ENCODE data around the gene OR2F2. TPM values are rescaled to one million over a fixed set of nuclear protein-coding genes. Genes with fewer than 3 reads are reported as not detected.
A peak's percentile ranks its signal among the peaks of the same experiment; 100 is the strongest.

Gene OR2F2
- total RNA-seq, 2 donors from 2014 or later = not detected

DNA sequence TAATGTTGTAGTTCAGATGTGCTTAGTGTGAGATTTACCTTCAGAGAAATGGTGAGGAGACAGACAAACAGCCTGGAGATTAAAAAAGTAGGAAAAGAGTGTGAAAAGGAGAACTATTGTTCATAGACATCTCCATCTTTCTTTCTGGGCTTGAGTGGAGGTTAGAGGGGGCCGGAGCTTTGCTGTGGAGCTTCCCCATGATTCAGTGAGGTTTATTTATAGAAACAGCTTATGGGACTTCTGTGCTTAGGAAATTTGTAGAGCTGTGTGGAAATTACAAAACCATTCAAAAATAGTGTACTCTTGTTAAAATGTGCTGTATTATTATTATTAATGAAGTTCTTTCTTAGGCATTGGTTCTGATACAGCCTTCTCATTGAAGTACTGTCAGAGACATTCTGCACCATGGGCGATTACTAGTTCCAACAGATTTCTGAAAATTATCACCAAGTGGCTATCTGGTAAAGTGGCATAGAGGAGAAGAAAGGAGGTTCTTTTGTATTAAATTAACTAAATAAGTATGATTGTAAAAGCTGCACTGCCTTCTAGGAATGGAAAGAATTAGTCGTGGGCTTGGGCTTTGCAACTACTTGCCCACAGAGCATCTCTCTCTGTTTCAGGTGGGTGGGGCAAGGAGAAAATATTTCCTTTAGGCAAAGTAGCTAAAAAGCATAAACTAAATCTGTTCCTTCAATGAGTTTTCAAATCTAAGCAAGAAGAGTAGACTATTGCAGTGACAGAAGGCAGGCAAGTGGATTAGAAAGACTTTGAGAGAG, 24.4 kb upstream of the OR2F2 start:
- intact Hi-C loops (cut with DNase I) = no loop called here

DNA sequence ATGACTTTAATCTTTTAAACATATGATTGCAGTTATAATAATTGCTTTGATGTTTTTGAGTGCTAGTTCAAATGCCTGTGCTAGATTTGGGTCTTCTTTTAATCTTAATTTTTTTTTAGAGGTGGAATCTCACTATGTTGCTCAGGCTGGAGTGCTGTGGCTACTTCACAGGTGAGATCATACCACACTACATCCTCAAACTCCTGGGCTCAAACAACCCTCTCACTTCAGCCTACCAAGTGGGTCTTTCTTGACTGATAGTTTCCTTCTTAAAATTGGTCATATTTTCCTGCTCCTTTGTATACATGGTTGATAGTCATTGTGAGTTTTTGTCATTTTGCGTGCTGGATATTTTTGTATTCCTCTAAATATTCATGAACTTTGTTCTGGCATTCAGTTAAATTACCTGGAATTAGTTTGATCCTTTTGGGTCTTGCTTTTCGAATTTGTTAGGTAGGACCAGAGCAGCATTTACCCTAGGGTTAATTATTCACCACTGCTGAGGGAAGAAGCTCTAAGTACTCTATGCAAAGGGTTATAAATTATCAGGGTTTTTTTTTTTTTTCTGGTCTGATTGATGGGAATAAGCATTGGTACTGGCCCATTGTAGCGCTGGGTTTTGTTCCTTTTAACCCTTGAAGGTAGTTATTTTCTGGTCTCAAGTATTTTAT, 21.0 kb upstream of the OR2F2 start:
- intact Hi-C loops (cut with DNase I) = no loop called here
- DNase-seq = no peak
- no peak for ATAC-seq

More for the DNA sequence above, 24.4 kb upstream of the OR2F2 start:
- ATAC-seq = no peak
- no peak for DNase-seq

DNA sequence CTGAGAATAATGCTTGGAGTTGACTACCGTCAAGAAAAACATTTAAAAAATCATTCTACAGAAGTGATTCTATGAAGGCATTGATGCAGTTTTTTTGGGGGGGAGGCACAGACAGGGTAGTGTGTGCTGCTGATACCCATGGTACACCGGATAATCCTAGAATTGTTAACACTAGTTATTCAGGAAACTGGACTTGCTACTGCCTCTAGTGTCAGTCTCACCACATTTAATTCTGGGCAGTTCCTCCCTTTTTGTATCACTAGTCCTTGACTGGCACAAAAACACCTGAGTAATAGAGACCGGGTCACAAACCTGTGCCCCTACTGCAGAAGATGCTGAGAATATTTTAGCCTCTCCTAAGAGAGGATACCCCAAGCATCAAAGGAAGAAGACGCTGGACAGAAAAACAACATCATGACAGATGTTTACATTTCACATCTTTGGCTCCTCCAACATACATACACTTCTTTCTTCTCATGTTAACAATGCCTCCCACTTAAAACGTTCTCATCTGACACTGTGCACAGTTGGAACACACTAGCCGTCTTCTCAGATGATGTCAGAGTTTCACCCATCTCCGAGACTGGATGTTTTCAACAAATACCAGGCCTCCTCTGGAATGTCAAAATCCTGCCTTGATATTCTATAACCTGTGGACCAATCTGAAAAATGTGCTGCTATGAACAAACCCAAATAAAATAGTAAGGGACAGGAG, 19.9 kb upstream of the OR2F2 start:
- no peak for DNase-seq
- intact Hi-C loops (cut with DNase I) = no loop called here
- no peak for ATAC-seq

DNA sequence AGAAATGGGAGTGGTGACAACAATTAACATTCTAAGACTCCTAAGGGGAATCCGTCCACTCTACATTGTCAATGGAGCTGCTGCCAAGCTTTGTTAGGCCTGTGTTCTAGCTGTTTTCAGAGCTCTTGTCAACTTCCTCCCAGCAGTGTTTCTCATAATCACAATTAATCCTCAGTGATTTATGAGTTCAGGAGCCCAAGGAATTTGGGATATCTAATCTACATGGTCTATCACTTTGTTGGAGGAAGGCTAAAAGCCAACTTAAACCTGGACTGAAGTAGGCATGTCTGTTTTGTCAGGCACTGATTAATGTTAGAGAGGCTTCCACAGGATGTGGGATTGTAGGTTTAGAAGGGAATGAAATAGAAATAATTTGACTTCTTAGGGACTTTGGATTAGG, 10.2 kb upstream of the OR2F2 start:
- intact Hi-C loops (cut with DNase I) = no loop called here

DNA sequence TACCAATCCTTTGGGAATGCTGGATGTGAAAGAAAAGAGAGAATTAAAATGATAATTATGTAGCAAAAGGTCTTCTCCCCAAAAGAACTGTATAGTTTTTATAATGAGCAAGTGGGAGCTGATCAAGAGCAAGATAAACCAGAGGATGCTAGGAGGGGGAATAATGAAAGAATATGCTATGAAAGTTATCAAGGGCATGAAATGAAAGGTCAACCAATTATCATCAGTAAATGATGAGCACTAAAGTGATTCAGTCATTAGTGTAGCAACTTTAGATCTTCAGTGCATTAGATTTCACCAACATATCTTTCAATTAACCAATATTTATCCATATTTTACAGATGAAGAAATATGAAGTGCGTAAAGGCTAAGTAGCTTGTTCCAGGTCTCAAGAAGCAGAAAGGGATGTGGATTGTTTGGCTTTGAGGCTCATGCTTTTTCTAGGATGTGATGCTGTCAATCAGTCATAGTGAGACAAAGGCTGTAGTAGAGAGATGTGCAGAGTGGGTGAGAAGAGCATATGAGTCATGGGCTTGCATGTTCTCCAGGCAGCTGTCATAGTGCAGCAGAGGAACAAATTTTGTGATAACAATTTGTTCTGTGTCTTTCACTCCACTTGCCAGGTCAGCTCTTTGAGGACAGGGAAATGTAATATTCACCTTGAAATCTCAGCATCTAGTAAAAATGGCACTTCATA, 5.7 kb upstream of the OR2F2 start:
- ATAC-seq = peak in 1 of 2 donors; percentile 55
- intact Hi-C loops (cut with DNase I) = no loop called here
- DNase-seq = no peak

More for the DNA sequence above, 10.2 kb upstream of the OR2F2 start:
- no peak for ATAC-seq
- DNase-seq = no peak

DNA sequence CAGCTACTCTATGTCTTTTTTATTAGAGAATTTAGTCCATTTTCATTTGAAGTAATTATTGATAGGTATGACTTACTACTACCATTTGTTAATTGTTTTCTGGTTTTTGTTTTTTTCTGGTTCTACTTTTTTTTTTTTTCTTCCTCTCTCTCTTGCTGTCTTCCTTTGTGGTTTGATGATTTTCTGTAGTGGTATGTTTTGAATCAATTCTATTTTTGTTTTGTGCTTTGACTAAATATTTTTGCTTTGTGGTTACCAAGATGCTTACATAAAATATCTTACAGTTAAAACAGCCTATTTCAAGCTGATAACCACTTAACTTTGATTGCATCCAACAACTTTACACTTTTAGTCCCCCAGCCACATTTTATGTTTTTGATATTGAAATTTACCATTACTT, 3.3 kb upstream of the OR2F2 start:
- ATAC-seq (no peak), DNase-seq (no peak)
- intact Hi-C loops (cut with DNase I) = no loop called here

DNA sequence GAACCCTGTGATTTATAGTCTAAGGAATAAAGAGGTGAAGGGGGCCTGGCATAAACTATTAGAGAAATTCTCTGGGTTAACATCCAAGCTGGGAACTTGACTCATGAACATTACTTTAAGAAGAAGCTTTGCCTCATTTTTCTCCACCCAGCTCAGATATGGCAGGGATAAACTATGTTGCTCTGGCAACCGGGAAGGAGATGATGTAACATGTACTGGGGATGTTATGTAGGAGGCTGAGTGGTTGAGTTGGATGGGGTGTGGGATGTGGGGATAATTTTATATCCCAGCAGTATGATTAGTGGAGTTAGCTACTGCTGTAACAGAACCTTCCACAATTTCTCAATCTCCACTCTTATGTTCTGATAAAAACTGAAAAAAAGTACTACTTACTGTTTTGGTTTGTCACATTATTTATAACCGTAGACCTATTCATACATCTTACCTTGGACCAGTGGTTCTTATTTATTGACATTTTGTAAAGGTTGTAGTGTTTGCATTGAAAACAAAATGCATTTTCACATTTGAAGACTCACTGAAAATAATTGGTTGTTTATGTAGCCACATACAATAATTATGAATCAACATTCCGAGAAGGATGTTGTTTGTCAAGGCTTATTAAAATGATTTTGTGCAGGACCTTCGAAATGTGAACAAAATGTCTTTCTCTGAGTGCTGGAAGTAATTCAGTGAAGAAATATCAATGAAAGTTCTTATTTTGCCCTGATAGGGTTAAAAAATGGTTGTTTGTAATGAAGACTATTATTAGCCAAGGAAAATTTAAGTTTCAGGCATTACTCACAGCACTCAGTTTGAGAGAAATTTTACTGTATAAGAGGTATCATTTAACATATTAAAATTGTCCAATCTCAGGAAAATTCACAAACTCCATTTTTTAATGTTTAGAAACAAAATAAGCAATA, 1.3 kb downstream of the OR2F2 start:
- intact Hi-C loops (cut with DNase I) = no loop called here
- ATAC-seq (peak; percentile 50 to 98), DNase-seq (no peak)

DNA sequence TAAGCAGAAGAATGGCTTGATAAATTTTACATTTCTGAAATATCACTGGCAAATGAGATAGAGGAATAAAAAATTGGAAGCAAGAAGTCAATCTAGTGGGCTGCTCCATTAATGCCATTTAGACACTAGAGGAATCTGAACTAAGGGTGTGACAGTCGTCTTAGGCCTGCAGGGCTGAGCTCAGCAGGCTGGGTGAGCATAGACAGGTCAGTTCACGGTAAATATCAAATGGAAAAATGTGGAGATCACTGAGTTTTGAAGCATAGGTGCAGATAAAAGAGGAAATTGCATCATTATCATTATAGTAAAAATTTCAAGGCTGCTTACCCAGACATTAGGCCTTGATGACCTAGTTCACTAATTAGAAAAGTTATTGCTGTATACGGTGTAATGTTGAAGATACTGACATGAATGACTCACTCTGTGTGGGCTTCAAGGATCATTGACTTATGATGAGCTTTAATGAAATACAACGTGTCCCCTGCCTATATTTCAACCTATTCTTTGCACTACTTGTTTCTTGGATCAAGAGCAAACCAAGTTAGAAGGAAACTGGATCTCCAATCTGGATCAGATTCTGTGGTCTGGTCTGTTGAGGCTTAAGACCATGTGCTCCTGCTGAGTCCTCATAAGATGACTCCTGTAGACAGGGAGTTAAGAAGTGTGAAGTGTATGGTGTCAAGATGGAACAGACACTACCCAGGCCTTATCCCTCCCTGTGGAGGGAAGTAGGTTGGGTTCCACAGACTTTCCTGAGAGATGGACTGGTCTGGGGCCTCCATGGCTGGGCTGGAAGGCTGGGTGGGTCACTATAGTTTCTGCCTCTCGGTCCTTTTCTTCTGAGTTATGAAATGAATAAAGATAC, 3.6 kb downstream of the OR2F2 start:
- DNase-seq = no peak
- intact Hi-C loops (cut with DNase I) = no loop called here
- ATAC-seq = no peak

DNA sequence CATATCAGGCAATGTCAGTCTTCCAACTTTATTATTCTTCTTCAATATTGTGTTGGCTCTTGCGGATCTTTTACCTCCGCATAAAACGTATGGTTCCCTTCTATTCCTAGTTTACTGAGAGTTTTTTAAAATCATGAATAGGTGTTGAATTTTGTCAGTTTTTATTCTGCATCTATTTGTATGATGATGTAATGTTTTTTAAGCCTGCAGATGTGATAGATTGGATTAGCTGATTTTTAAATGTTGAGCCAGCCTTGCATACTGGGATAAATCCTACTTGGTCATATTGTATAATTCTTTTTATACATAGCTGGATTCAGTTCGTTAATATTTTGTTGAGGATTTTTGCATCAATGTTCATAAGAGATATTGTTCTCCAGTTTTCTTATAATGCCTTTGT, 10.4 kb downstream of the OR2F2 start:
- no peak for ATAC-seq
- intact Hi-C loops (cut with DNase I) = no loop called here

DNA sequence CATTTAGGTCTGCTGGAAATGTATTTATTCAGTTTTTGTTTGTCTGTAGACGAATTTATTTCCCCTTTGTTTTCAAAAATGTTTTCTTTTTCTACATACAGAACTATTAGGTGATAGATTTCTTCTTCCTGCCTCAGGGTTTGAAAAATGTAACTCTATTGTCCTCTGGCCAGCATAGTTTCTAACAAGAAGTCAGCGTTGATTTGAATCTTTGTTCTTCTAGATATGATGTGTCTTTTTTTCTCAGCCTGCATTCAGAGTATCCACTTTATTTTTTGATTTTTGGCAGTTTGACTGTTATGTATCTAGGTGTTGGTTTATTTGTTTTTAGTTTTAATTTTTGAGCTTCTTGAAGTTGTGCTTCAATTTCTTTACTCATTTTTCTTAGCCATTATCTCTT, 12.1 kb downstream of the OR2F2 start:
- intact Hi-C loops (cut with DNase I) = no loop called here
- no peak for DNase-seq
- no peak for ATAC-seq

More for the DNA sequence above, 10.4 kb downstream of the OR2F2 start:
- DNase-seq = no peak

DNA sequence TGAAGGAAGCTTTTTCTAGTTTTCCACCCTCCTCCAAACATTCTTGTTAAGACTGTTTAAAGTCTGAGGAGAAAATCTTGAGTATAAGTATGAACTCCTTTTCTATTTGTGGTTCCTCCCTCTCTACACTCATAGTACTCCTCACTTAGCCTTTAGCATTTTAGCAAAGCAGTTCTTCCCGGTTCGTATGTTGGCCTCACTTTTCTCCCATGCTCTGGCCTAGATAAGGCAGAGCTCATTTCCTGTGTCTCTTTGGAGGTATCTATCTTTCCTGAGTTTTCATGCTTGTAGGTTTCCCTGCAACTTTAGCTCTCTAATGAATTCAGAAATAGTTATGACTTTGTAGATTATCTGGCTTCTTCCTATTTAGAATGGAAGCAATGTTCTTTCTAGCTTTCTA, 13.7 kb downstream of the OR2F2 start:
- ATAC-seq = no peak
- no peak for DNase-seq
- intact Hi-C loops (cut with DNase I) = no loop called here

DNA sequence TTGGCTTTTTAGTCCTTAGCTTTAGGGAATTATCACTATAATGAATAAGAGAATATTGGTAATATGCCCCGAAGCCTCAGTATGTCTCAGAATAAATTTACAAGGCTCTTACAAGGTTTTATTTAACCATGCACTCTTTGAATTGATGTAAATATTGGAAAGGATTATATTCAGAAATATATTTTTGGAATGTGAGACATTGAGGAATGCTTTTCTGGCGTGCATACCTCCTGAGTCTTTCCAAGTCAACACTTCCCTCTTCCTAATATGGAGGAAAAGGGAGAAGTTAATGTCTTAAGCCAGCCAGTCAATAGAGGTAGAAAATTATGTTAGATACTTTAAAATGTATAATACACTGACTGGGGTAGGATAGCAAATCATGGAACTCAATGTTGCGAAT, 18.4 kb downstream of the OR2F2 start:
- intact Hi-C loops (cut with DNase I) = no loop called here
- no peak for DNase-seq
- ATAC-seq = no peak

DNA sequence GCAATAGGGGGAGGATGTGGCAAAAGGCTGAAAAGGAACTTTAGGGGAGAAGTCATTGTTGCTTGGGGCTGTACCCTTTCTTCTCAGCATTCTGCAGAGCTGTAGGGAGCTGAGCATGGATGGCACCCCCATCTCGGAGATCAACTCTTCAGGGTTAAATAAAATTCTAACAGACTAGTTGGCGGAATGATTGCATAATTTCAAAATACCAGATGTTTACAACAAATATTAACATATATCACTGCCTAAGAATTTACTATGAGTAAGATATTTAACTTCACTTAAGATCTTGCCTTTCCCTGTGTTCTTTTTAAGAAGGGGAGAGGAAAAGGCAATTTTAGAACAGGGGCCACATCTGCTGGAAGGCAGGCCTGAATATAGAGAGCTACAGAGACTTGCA, 19.1 kb downstream of the OR2F2 start:
- ATAC-seq = no peak
- no peak for DNase-seq
- intact Hi-C loops (cut with DNase I) = no loop called here

DNA sequence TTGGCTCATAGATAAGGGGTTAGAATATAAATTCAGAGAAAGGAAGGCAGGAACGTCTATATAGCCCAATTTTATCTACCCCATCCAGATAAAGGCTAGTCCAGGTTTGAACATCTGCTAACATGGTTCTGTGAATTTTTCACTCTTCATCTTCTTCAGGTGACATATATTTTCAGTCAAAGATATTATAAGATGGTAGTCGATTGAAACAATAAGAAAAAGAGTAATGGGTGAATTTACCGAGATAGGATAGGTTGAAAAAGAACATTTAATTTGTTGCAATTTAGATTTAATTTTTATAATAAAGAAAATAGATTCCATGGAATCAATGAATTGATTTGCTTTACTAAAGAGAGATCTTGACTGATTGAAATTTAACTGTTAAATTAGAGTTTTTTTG, 19.5 kb downstream of the OR2F2 start, which contains the start of gene OR2F1:
Gene OR2F1 (plus strand): TSS at position 301 of the 400 bp plus-strand sequence. CDS start 5,127 bp downstream, outside the sequence.
- ATAC-seq = no peak
- intact Hi-C loops (cut with DNase I) = no loop called here
- DNase-seq = no peak

DNA sequence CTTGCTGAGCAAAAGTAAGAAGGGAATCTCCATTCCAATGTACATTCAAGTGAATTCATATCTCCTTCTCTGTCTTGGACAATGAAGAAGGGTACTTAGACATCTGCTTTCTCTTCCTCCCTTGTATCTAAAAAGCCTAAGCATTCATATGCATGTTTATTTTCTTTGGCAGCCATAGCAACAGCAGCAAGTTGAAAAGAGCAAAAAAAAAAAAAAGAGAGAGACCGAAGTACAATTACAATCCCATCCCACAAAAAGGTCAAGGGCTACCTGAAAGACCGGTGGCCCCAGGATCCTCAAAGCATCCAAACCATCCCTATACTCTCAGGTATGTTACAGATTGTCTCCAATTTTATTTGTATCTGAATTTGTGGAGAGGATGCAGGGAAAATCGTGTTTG, 23.7 kb downstream of the OR2F2 start:
- intact Hi-C loops (cut with DNase I) = no loop called here
- ATAC-seq = no peak
- no peak for DNase-seq

DNA sequence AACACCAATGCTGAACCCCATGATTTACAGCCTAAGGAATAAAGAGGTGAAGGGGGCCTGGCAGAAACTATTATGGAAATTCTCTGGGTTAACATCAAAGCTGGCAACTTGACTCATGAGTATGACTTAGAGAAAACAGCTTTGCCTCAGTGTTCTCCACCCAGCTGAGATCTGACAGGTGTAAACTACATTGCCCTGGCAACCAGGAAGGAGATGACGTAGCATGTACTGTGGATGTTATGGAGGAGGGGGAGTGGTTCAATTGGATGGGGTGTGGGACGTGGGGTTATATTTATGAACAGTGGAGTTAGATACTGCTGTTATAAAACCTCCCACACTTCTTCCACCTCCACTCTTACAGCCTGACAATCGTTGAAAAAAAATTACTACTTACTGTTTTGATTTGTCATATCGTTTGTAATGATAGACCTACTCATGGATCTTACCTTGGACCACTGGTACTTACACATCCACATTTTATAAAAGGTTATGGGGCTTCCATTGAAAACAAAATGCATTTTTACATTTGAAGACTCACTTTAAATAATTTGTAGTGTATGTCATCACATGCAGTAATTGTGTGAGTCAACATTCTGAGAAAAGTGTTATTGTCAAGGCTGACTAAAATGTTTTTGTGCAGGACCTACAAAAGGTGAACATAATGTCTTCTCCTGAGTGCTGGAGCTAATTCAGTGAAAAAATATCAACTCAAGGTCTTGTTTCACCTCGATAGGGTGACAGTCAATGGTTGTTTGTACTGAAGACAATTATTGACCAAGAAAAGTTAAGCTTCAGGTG, 26.0 kb downstream of the OR2F2 start:
- ATAC-seq (peak in 1 of 2 donors; percentile 89), DNase-seq (no peak)
- intact Hi-C loops (cut with DNase I) = no loop called here

DNA sequence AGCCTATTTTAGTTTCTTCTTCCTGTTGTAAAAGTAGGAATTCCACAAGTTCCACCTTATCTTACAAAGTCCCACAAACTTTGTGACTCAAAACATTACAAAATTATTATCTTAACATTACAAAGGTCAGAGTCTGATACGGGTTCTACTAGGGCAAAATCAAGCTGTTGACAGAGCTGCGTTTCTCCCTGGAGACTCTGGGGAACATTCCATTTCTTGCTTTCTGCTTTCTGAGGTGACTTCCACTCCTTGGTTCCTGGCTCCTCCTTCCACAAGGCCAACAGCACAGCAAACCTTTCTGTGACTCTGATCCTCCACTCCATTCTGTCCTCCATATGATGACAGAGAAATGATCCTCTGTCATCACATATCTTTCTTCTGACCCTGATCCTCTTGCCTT, 30.2 kb downstream of the OR2F2 start:
- DNase-seq (no peak), ATAC-seq (no peak)
- intact Hi-C loops (cut with DNase I) = no loop called here
